GM21786 (cell line): ENCODE measurements around the gene PADI1.

Source experiments
- ATAC-seq: cut with Tn5 transposase; IDR thresholded peaks from one replicate; pipeline ENCODE4 v1.9.1; 2021; ENCODE audit not compliant: unreplicated experiment

The PADI1 gene, protein sequence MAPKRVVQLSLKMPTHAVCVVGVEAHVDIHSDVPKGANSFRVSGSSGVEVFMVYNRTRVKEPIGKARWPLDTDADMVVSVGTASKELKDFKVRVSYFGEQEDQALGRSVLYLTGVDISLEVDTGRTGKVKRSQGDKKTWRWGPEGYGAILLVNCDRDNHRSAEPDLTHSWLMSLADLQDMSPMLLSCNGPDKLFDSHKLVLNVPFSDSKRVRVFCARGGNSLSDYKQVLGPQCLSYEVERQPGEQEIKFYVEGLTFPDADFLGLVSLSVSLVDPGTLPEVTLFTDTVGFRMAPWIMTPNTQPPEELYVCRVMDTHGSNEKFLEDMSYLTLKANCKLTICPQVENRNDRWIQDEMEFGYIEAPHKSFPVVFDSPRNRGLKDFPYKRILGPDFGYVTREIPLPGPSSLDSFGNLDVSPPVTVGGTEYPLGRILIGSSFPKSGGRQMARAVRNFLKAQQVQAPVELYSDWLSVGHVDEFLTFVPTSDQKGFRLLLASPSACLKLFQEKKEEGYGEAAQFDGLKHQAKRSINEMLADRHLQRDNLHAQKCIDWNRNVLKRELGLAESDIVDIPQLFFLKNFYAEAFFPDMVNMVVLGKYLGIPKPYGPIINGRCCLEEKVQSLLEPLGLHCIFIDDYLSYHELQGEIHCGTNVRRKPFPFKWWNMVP

GRCh38 chr1:17204546-17205440 lies at the start of gene PADI1:
TSS of gene PADI1 (plus strand) at chr1:17205128. CDS start at chr1:17205218, 90 bp downstream.
- ATAC-seq: no peak

GRCh38 chr1:17155257-17155920 lies 49.5 kb upstream of the PADI1 start:
- no peak for ATAC-seq

DNA sequence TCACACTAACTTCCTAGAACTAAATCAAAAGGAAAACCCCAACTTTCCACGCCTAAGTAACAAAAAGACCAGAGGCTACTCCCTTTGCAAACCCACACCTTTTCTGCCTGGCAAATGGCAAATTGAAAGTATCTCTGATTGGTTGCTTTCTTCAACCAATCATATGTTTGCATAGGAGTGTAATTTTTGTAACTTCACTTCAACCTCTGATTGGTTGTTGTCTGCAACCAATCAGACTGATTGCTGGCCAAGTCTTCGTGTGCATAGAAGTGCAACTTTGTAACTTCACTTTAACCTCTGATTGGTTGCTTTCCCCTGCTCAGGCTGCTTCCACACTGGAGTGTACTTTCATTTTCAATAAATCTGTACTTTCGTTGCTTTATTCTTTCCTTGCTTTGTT lies 48.8 kb upstream of the PADI1 start:
- ATAC-seq: no peak

DNA sequence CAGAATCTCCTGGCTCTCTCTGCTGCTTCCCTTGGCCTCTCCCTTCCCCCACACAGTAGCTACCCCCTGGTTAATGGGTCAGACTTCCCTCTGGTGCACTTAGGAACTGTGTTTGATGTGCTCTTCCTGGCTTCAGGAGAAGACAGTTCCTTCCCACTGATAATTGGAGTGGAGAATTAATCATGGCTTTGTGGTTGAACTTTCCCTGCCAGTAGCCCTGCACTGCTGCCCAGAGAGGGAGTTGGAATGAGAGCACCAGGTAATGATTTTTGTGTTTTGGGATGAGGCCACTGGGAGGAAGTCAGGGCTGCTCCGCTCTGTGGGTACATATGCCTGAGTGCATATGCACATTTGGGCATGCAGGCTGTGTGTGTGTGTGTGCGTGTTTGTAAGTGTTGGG lies 46.0 kb upstream of the PADI1 start:
- no peak for ATAC-seq

DNA sequence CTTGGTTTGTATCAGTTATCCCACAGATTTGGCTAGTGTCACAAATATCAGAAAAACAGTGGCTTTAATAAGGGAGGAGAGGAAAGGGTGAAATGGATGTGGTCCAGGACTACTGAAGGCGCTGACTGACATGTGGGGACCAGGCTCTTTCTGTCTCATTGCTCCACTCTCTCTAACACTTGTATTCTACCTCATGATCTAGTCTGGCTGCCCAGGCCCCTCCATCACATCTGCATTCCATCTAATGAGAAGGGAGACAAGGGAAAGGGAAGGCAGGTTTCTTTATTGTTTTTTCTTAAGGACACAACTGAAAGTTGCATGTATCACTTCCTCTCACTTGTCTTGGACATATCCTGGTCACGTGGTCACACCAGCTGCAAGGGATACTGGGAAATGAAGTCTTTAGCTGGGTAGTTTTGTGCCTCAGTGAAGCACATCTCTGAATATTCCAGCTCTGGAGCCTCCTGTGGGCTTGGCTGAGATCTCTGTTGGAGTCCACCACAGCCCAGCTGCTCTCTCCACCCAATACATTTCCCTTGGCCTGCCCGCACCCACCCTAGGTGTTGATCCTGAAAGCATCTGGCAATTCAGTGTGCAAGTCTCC lies 43.7 kb upstream of the PADI1 start:
- no peak for ATAC-seq

- ATAC-seq: no peak
These were observed 42.8 kb upstream of the PADI1 start for GRCh38 chr1:17161926-17162800.

DNA sequence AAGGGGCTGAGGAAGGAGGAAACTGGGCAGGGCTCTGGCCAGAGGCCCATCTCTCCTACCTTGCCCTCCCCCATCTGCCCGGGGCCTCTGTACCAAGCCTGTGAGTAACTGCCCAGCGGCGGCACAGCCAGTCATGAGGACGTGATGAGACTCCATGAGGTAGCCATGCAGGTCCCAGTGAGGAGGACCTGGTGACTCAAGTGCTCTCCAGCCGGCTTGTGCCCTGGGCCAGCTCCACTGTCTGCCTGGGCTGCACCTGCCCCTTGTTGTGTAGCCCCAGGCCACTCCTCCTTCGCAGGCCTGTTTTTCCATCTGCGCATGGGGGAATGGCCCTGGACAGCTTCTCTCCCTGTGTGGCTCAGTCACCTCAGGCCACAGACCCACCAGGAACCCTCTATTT lies 42.0 kb upstream of the PADI1 start:
- no peak for ATAC-seq

DNA sequence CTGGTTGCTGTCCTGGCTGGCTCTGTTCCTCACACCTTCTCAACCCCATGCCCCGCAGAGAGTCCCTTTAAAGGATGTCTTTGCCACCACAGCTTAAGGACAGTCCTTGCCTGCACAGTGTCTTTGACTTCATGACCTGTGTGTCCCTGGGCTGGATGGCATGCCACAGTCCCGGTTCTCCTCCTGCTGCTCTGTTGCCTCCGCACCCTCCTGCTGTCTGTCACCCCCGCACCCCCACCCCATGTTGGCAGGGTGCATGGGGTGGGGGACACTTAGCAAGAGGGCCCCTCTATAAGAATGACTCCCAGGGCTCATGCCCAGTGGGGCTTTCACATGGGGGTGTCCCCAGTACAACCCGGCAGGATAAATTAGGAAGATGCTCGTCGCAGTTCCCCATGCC lies 41.6 kb upstream of the PADI1 start:
- ATAC-seq: no peak

DNA sequence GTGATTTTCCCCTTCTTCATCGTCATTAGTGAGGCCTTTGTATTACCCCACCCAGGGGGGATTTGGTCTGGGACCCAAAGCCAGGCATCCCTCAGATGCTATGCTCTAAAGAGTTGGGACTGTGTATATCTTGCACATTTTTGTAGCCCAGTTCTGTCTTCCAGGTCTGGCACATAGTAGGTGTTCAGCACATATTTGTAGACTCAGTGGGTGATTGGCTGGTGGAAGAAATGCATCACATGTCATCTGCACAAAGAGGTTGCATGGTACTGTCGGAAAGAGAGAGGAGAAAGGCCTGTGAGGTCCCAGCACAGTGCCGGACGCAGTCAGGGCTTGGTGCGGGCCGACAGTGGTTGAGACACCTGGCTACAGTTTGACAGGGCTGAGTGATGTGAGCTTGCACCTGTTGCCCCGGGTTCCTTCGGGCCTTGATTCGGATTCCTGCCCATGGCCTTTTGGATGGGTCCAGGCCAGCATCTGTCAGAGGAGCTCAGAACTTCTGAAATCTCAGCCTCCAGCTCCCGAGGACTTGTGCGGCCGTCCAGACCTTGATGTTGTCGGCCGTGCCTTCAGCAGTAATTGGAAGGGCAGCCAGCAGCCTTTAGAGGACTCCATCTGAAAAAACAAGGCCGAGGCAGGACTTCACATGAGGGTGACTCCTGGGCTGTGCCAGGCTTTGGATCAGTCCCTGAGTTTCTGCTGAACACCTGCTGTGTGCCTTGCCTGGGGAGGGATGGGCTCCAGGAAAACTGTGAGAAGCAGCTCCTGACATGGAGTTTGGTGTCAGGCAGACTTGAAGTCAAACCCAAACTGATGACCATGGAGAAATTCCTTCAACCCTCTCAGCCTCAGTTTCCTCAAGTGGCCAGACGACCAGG lies 40.9 kb upstream of the PADI1 start:
- no peak for ATAC-seq

DNA sequence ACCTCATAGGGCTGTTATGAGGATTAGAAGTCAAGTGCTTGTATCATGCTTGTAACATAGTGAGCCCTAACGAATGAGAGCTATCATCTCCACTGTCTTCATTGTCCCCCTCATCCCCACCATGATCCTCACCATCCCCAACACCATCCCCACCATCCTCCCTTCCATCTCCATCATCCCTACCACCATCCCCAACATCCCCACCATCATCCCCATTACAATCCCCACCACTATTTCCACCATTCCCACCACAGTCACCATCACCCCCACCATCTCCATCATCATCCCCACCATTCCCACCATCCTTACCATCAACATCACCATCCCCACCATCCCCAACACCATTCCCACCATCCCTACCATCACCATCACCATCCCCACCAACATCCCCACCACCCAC lies 39.1 kb upstream of the PADI1 start:
- ATAC-seq: no peak

GRCh38 chr1:17167041-17167785 lies 37.7 kb upstream of the PADI1 start:
- ATAC-seq: no peak

GRCh38 chr1:17167786-17168090 lies 37.2 kb upstream of the PADI1 start:
- no peak for ATAC-seq

- no peak for ATAC-seq
These were observed 36.6 kb upstream of the PADI1 start for GRCh38 chr1:17168091-17168876.

DNA sequence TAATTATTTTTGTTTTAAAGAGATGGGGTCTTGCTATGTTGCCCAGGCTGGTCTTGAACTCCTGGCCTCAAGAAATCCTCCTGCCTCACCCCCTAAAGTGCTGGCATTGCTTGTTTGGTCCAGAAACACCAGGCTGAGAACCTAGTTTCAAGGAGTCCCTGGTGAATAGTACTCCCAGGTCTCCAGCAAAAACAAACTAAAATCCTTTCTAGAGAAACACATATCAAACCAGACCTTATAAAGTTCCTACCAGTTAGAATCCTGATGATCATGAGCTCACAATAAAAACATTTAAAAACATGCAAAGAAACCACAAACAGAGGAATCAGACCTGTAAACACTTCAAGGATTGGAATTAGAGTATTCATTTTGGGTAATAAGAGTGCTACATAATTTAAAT lies 34.4 kb upstream of the PADI1 start:
- ATAC-seq: no peak

GRCh38 chr1:17173217-17173616 lies 31.7 kb upstream of the PADI1 start:
- no peak for ATAC-seq

- ATAC-seq: no peak
These were observed 28.4 kb upstream of the PADI1 start for GRCh38 chr1:17176306-17177061.

DNA sequence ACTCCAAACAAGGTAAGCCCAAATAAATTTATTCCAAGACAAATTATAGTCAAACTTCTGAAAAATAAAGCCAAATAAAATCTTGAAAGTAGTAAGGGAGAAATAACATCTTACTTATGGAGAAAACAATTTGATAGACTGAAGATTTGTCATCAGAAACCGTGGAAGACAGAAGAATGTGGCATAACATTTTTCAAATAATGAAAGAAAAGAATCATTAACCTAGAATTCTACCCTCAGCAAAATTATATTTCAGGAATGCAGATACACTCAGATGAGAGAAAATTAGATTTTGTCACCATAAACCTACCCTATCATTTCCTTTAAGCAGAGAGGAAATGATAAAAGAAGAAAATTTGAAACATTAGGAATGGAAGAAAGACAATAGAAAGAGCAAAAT lies 27.3 kb upstream of the PADI1 start:
- ATAC-seq: no peak
